GM18526 (cell line): ENCODE measurements around the gene PTPN1.

Experiments used
- POLR2A ChIP-seq: IDR thresholded peaks from 3 replicates; pipeline ENCODE4 v1.6.1; 2011; ENCODE audit not compliant: insufficient read length; ENCODE audit errors: extremely low read depth

Gene PTPN1

DNA sequence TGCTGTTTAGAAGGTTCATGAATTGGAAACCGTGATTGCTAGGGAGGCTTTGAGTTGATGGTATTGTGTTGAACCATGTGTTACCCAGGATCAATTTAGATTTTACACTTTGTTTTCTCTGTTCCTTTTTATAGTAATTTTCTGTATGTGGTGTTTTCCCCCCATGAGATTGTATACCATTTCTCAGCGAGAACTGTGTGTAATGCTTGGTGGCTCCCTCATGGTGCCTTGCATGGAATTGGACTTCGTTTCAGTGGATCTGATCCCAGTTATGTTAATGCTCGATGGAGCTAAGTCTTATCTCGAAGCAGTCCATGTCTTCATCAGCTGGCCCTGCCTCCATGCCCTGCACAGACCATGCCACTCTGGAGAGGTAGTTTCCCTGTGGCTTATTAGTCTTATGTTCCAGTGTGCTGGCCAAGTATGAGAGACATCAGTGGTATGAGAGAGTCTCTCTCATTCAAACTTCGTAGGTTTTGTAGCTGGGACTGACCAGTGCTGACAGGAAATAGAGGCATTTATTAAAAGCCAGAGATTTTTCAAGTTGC is 18.7 kb downstream of the PTPN1 start:
- no peak for TF ChIP-seq POLR2A

DNA sequence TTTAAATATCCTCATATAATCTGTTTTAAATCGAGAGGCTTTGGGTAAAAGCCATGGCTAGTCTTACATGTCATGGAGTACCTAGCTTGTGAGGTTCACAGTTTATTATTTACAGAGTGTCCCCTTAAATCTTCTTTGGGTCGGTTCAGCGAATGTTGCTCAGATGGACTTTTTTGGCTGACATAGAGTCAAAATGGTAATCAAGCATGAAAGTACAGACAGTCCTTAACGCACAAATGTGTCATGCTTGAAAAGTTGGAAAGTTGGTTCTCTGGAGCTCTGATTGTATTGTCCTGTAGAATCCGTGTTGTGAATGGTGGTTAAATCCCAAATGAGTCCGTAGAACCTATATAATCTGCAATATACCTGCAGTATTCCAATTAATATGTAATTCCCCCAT is 22.0 kb downstream of the PTPN1 start:
- TF ChIP-seq POLR2A = no peak

DNA sequence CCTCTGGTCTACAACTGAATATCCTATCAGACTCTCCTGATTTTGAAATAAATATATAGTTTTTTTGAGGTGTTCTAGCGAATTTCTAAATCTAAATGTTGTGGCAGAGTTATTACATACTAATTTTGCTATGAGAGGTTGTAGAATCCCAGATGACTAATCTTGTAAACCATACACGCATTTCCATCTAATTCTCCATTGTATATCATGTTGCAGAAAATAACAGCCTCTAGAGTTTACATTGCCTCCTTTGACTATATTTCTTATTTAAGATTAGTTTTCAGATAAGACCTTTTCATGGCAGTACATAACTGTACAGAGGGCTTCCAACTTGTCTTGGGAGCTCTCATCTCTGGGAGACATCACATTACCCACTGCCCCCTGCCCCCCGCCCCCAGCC is 22.9 kb downstream of the PTPN1 start:
- no peak for TF ChIP-seq POLR2A

DNA sequence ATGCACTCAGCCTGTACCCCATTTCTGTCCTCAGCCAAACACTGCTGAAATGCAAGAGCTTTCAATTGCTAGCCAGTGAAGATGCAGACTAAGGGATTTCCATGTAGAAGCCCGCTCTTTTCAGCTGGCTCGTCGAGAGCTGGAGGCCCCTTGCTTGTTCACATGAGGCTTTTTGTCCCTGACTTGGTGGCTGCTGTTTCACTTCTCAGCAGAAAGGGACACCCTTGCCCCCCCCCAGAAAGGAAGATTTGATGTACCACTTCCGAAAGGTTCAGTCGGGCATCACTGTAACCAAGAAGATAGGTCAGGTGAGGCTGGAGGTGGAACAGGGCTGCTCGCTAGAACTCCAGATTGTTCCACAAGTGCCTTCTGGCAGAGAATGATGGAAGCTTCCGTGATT is 23.3 kb downstream of the PTPN1 start:
- TF ChIP-seq POLR2A = no peak

DNA sequence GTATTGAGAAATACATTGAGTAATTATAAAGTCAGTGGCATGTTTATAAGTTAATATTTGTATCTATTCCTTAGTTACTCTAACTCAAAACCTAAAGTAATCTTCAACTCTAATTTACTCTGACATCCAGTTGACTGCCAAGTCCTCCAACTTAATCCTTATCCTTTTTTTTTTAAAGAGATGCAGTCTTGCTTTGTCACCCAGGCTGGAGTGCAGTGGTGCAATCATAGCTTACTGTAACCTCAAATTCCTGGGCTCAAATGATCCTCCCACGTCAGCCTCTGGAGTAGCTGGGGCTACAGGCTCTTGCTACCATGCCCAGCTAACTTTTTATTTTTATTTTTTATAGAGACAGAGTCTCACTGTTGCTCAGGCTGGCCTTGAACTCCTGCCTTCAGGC is 24.4 kb downstream of the PTPN1 start:
- no peak for TF ChIP-seq POLR2A

DNA sequence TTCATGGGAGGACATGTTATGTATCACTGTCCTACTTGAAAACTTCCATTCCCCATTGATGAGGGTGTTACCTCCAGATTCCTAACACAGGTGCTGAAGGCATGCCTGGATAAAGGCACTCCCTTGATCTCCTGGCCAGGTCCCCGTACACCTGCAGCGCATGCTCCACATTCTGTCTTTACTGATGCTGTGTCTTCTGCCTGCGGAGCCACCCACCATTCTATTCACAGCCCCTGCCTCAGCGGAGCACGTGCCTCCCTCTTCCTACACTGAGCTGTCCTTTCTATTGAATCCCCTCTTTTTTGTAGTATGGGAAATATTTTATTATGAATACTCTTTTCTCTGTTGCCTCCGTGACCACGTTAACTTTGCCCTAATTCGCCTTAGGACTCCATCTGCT is 25.0 kb downstream of the PTPN1 start:
- TF ChIP-seq POLR2A = no peak

DNA sequence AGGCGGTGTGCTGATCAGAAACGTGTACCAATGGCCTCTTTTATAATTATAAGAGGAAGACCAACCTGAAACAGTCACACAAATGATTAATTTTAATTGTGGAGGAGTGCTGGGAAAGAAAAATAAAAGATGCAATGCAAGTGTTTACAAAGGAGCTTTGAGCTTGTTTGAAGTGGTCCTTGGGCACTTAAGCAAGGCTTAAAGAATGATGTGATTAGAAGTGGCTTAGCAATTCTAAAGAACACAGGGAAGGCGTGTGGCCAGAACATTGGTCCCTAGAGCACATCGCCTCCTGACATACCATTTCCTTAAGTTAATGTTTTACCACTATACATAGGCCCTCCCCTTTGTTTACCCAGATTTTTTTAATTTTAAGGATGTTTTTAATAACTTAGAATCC is 26.1 kb downstream of the PTPN1 start:
- TF ChIP-seq POLR2A = no peak

DNA sequence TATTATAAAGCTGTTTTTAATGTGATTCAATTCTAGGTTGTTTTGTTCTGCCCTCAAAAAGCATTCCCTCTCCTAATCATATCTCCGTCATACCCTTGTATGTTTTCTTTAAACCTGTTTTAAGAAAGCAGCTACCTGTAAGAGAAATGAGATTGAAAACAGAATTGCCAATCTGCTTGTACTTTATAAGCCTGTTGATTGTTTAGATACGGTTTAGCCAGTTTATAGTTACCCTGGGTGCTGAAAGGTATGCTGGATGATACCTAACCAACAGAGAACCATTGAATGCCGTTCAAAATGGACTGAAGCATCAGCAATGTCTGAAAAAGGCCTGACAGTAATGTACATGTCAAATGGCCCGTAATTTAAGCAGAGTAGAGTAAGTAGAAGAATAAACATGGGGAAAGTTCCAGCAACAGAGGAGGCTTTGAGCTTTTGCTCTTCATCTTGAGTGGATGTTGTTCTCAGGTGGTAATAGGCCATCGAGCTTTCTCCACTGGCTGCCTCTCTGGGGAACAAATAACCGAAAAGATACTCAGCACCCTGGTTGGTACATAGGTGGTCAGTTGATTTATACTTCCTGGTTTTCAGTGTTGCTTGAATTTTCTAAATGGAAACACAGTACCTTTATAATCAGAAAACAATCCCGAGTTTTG is 27.5 kb downstream of the PTPN1 start:
- no peak for TF ChIP-seq POLR2A

DNA sequence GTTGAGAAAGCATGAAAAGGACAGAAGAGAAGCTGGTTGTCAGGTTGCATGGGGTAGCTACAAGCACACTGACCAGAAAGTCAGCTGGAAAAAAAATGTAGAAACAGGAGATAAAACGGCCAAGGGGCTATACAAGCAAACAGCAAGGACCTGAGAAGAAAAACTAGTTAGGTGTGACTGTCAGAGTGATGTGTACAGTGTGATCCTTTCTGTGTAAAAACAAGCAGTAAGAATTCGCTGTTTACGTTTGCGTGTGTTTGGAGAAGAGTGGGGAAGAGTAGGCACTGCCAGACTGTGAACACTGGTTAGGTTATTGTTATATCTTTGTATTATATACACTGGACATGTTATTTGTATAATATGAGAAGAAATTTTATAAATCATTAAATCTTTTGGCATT is 28.1 kb downstream of the PTPN1 start:
- no peak for TF ChIP-seq POLR2A

DNA sequence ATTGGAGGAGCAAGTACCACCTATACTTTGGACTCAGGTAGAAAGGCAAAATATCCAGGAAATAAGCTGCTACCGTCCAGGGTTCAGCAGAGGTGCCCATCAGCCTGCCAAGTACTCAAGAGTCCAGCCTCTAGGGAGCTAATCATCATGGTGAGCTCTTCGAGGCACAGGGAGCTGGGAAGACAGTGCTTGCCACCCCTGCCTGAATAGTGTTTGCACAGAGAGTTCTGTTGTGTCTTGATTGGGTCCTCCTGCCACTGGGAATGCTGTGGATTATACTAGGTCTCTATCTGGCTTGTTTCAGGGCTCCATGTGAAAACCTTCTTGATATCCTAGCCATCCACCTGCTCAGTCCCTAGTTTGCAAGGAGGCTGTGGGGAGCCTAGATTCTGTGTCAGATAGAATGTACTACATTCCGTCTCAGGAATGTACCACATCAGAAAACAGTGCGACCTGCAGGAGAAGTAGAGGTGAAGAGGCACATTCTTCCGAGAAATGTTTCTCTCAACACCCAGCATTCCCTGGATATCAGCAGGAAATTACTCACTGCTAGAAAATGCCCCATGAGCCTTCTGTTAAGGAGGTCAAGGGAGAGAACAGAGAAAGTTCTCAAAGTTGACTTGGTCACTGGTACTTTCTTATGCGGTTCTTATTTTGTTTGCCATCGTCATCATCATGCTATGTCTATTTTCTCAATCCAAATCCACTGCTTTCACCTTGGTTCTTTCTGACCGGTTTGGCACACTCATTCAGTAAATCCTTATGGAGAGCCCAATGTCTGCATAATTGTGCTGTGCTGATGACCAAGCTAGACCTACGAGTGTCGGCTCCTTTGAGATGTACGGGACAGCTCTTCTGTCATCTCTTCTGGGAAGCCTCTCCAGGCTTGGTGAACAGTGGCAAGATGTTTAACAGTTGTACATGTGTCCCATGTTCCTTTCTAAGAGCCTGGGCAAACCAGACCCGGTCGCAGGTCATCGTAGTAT is 30.7 kb downstream of the PTPN1 start:
- TF ChIP-seq POLR2A = no peak

DNA sequence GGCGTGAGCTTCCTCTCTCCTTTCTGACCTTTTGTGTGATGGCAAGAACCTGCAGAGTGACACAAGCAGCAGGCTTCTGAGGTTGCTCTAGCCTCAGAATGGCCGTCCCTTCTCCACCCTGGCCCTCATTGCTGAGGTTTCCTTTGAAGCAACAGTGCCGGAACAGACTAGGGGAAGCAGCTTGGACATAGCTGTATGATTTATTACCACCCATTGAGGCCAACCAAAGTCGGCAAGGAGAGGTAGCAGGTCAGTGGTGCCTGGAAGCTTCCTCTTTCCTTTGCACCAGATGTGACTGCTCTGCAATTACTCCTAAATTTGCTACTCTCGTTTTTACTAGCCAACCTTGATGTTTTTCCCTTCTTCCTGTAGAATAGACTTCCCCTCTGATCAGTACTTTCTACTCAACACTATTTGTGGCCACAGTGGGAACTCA is 31.4 kb downstream of the PTPN1 start:
- TF ChIP-seq POLR2A = no peak

DNA sequence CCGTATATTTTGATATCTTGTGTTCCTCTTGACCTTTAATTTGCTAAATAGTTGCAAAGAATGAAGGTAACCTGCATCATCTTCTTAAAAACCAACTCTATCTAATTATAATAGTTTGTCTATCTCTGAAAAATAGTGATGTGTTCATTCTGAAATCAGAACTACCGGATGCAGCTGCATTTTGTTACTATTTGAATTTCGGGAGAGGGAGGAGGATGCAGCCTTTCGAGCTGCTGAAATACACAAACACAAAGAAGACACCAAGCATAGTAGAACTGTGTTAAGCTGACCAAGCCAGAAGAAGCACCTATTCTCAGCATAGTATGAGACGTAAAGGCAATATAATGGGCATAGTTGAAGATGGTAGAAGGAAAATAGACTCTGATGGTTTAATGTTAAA is 33.1 kb downstream of the PTPN1 start:
- no peak for TF ChIP-seq POLR2A

DNA sequence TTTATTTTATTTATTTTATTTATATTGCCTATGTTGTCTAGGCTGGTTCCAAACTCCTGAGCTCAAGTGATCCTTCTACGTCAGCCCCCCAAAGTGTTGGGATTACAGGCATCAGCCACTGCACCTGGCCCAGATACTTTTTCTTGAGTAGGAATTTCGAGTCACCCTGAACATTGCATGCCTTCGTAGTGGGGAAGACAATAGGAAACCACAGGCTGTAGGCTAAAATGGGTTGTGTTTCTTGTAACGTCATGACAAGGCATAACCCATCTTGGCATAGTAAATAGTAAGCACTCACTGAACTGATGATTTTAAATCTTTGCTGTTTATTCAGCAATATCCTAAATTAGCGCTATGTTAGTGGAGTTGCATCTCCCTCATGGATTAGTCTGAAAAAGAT is 34.9 kb downstream of the PTPN1 start:
- no peak for TF ChIP-seq POLR2A

DNA sequence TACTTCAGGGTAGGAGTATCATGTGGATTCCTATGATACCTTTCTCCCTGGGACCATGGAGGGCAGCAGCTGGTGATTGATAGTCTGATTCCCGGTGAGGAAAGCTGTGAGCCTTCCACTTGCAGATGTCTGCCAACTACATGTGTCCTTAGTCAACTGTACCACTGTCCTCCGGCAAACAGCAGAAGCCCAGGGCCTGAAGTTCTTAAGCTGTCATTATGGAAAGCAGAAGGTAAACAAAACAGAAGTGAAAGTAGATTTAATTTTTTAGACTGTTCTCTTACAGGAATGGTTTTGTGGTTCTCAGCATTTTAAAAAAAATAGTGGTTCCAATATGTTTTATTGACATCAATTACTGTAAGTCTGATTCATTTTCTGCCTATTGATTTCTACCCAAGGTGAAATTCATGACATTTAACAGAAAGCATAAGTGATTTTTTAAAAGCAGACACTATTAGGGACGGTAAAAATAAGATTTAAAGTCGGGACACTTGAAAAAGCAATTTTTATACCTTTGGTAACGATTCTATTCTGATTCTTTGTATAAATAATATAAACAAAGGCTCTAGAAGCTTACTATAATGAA is 36.6 kb downstream of the PTPN1 start:
- TF ChIP-seq POLR2A = no peak

DNA sequence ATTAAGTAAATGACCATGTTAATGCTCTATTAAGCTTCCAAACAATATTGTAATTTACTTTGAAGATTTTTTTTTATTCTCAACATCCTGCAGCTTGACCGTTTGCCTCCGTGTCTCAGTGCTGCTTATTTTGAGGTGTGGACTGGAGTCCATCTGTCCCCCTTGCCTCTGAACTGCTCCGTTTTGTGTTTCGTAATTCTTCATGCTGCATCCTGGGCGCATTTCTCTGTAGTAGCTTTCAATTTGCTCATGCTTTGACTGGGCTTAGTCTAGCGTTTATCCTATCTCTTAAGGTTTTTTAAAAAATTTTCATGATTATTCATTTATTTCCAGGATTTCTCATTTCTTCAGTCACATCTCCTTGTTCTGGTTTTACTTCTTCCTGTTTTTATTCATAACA is 37.8 kb downstream of the PTPN1 start:
- TF ChIP-seq POLR2A = no peak

DNA sequence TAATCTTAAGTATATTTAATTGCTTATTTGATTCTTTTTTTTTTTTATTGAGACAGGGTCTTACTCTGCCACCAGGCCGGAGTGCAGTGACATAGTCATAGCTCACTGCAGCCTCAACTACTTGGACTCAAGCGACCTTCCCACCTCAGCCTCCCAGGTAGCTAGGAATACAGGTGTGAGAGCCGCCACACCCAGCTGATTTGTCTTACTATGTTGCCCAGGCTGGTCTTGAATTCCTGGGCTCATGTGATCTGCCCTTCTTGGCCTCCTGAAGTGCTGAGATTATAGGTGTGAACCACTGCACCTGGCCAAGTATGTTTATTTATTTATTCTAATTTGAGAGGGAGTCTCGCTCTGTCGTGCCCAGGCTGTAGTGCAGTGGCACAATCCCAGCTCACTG is 38.2 kb downstream of the PTPN1 start:
- no peak for TF ChIP-seq POLR2A

DNA sequence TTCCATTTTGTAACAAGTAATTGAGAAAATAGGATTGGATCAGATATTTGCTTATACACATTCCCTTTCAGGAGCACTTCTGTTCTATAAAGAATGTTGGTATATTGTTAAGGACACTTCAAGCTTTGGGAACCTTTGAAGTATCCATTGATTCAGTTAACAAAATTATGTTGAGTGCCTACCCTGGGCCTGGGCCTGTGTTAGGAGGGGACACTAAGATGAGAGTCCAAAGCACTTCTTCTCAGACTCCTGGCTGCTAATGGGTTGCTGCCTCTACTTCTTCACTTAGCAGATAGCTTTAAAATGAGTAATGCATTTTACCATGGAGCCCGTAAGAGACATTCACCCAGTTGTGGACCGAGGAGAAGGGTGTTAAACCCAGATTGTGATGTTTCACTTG is 40.3 kb downstream of the PTPN1 start:
- TF ChIP-seq POLR2A = no peak

DNA sequence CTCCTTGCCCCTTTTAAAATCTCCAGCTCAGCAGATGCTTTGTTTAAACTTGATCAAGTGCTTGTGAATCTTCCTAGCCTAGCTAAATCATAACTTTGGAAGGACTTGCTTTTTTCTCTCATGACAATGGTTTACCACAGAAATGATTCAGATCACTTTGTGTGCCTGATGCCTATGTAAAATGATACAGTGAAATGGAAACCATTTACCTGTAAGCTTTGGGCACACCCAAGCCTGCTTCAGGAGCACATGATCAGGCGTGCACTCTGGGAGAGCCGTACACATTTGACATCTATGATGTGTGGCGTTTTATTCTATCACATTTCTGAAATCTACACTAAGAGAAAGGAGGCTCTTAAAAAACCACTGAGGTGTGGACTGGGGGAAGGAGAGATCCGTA is 41.1 kb downstream of the PTPN1 start:
- TF ChIP-seq POLR2A = no peak
